ENCODE results near the gene FBXO11. TPM values are rescaled to one million over a fixed set of nuclear protein-coding genes. Genes with fewer than 3 reads are reported as not detected.
A peak's percentile ranks its signal among the peaks of the same experiment; 100 is the strongest.

FBXO11 gene
- total RNA-seq, 4 donors from 2014 or later = 21.5 to 31.8 (median 28.4) TPM

DNA sequence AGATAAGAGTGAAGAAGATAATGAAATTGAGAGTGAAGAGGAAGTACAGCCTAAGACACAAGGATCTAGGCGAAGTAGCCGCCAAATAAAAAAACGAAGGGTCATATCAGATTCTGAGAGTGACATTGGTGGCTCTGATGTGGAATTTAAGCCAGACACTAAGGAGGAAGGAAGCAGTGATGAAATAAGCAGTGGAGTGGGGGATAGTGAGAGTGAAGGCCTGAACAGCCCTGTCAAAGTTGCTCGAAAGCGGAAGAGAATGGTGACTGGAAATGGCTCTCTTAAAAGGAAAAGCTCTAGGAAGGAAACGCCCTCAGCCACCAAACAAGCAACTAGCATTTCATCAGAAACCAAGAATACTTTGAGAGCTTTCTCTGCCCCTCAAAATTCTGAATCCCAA, 107.7 kb downstream of the FBXO11 start:
- TF ChIP-seq POLR2A (IDR thresholded peaks at IDR 0.05) = no peak
- TF ChIP-seq, protein P1, sequence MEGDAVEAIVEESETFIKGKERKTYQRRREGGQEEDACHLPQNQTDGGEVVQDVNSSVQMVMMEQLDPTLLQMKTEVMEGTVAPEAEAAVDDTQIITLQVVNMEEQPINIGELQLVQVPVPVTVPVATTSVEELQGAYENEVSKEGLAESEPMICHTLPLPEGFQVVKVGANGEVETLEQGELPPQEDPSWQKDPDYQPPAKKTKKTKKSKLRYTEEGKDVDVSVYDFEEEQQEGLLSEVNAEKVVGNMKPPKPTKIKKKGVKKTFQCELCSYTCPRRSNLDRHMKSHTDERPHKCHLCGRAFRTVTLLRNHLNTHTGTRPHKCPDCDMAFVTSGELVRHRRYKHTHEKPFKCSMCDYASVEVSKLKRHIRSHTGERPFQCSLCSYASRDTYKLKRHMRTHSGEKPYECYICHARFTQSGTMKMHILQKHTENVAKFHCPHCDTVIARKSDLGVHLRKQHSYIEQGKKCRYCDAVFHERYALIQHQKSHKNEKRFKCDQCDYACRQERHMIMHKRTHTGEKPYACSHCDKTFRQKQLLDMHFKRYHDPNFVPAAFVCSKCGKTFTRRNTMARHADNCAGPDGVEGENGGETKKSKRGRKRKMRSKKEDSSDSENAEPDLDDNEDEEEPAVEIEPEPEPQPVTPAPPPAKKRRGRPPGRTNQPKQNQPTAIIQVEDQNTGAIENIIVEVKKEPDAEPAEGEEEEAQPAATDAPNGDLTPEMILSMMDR (IDR thresholded peaks at IDR 0.05 in 4 of 5, conservative IDR thresholded peaks at IDR 0.05 in 1 of 5) = no peak
- no peak overlapping the region for H3K27ac ChIP-seq
- intact Hi-C loops (cut with DNase I; ENCODE audit: low total_unique reads) = no loop called here
- H3K4me3 ChIP-seq = no peak overlapping the region
- in situ Hi-C loops (cut with MboI; ENCODE audit: low sequenced_read_pairs in 4 of 4) = no loop called here
- peaks cover 0 to 60% of the 10 kb centered on the region in 2 donors for H3K36me3 ChIP-seq
- DNase-seq (no peak), ATAC-seq (no peak)
- H3K9me3 ChIP-seq = peaks cover 0 to 3% (median 0%) of the 10 kb centered on the region in 3 donors
- H3K4me1 ChIP-seq = no peaks in the 10 kb centered on the region
- no peaks in the 10 kb centered on the region for H3K27me3 ChIP-seq

DNA sequence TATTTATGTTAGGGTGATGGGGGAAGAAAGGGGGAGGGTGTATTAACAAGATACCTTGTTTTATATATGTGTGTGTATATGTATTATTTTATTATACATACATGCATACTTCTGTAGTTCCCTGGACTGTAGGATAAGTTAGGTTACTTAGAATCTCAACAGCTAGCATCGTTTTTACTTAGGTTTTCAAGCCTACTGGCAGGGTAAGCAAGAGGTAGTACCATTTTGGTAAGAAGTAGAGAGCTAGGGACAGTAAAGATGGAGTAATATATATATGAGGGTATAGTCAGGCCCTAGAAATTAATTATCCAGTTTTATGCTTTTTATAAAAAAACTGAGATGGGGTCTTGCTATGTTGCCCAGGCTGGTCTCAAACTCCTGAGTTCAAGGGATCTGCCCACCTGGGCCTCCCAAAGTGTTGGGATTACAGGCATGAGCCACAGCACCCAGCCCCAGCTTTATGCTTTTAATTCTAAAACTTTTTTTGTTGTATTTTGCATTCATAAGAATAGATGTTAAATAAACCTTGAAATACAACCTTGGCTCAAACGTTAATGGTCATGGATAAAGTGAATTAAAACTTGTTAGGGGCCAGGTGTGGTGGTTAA, 110.1 kb downstream of the FBXO11 start:
- intact Hi-C loops (cut with DNase I; ENCODE audit: low total_unique reads) (no loop called here), in situ Hi-C loops (cut with MboI; ENCODE audit: low sequenced_read_pairs in 4 of 4) (no loop called here)
- TF ChIP-seq, protein P1 (IDR thresholded peaks at IDR 0.05 in 4 of 5, conservative IDR thresholded peaks at IDR 0.05 in 1 of 5) = no peak
- TF ChIP-seq POLR2A (IDR thresholded peaks at IDR 0.05) = no peak
- H3K9me3 ChIP-seq = no peaks in the 10 kb centered on the region
- H3K27me3 ChIP-seq = no peaks in the 10 kb centered on the region
- H3K4me3 ChIP-seq = no peak overlapping the region
- ATAC-seq (no peak), DNase-seq (no peak)
- peaks cover 0 to 38% of the 10 kb centered on the region in 2 donors for H3K36me3 ChIP-seq
- H3K27ac ChIP-seq = no peak overlapping the region
- no peaks in the 10 kb centered on the region for H3K4me1 ChIP-seq

DNA sequence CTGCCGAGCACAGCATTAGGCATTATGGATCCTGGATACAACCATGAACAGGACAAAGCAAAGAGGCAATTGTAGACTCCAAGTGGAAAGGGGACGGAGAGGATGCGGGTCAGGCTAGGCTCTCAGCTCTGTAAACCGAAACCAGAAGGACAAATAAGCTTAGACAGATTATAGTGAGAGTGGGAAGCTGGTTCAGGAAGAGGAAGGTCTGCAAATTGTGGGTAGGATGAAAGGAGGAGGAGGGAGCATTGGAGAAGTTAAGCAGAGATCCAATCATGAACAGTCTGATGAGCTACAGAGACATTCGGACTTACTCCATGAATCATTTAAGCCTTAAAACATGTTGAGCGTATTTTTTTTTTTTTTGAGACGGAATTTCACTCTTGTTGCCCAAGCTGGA, 120.3 kb downstream of the FBXO11 start:
- TF ChIP-seq, protein P1 (IDR thresholded peaks at IDR 0.05 in 4 of 5, conservative IDR thresholded peaks at IDR 0.05 in 1 of 5) = no peak
- TF ChIP-seq POLR2A (IDR thresholded peaks at IDR 0.05) = no peak
- H3K27ac ChIP-seq = no peak overlapping the region
- in situ Hi-C loops (cut with MboI; ENCODE audit: low sequenced_read_pairs in 4 of 4) (loop anchor here in 1 of 4 donors (10.0 kb wide), 2 partner anchors 109 to 649 kb away; no protein-coding TSS in a partner anchor), intact Hi-C loops (cut with DNase I; ENCODE audit: low total_unique reads) (no loop called here)
- H3K36me3 ChIP-seq = no peaks in the 10 kb centered on the region
- no peak for ATAC-seq
- no peaks in the 10 kb centered on the region for H3K9me3 ChIP-seq
- DNase-seq = no peak
- no peaks in the 10 kb centered on the region for H3K27me3 ChIP-seq
- peaks cover 8 to 15% of the 10 kb centered on the region in 2 donors for H3K4me1 ChIP-seq
- H3K4me3 ChIP-seq = no peak overlapping the region

DNA sequence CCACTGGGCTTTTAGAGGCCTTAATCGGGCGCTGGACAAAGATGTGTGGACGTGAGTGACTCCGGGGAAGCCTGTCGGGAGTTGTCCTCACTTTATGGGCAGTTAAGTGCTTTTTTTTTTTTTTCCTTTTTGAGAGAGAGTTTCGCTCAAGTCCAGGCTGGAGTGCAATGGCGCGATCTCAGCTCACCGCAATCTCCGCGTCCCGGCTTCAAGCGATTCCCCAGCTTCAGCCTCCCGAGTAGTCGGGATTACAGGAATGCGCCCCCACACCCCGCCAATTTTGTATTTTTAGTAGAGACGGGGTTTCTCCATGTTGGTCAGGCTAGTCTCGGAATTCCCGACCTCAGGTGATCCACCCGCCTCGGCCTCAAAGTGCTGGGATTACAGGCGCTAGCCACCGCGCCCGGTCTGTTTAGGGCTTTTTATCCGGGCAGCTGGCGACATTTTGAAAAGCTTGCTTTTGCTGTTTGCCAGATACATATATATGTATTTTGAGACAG, 121.9 kb downstream of the FBXO11 start:
- Histone ChIP-seq H3K36me3 (no peaks in the 10 kb centered on the region), H3K9me3 (no peaks in the 10 kb centered on the region), H3K4me1 (peaks cover 8 to 15% of the 10 kb centered on the region in 2 donors), H3K27ac (peak overlapping the region in 1 of 4 donors; percentile 82), H3K27me3 (no peaks in the 10 kb centered on the region), H3K4me3 (peak overlapping the region; percentile 93 to 100 (median 98))
- in situ Hi-C loops (cut with MboI; ENCODE audit: low sequenced_read_pairs in 4 of 4) (loop anchor here in 1 of 4 donors (10.0 kb wide), 2 partner anchors 110 to 650 kb away; no protein-coding TSS in a partner anchor), intact Hi-C loops (cut with DNase I; ENCODE audit: low total_unique reads) (no loop called here)
- ATAC-seq (no peak), DNase-seq (no peak)
- TF ChIP-seq, protein P1 (IDR thresholded peaks at IDR 0.05 in 4 of 5, conservative IDR thresholded peaks at IDR 0.05 in 1 of 5) = no peak
- no peak for TF ChIP-seq POLR2A (IDR thresholded peaks at IDR 0.05)

All from gastrocnemius medialis (tissue), 4 donors.